Stimulated activated CD8-positive, alpha-beta memory T cell treated with anti-CD3 and anti-CD28 coated beads, Interleukin-12 subunit alpha, Interleukin-12 subunit beta, amount 100 ng/mL, for 4 hours (primary cell): Measurements from ENCODE around the gene ANKRD33B.
"Not testable (repeated sequence)": the region's sequence is repeated elsewhere in the genome, so short reads cannot be mapped to it uniquely, and the experiment has no call there.

Experiments
- DNase-seq: peaks from one replicate; pipeline ENCODE4 v3.0.0-alpha.2; 2020; ENCODE audit warnings: low read depth

Gene ANKRD33B

DNA sequence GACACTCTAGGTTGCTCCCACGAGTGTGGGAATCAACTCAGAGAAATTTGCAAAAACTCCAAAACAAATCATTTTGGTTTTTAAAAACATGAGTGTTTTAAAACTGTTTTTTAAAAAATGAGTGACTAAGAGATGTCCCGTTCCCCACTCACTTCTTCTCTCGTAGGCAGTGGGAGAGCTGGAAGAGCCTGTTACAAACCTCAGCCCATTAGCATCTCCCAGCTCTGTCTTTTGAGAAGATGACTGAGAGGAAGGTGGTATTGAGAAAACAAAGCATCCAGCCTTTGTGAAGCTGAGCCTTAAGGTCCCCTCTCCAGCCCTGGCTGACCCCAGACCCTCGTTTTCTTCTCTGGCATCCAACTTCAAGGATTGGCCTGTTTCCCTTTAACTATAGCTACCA, 4.7 kb upstream of the ANKRD33B start:
- DNase-seq: no peak

DNA sequence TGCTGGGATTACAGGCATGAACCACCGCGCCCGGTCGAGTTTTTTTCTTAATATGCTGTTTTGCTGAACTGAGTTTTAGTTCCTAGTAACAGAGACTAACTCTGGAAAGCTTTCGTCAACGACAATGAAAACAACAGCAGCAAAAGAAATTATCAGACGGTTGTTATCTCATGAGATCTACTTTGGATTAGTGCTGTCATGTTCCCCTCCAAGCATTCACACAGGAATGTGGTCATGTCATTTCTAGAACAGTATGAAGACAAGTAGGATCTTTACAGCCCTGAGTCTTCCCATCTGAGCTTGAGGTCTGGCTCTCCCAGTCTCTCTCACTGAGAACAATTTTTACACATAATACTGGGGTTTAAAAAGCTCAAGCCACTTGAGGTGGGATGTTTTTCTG, 4.0 kb upstream of the ANKRD33B start:
- no peak for DNase-seq

DNA sequence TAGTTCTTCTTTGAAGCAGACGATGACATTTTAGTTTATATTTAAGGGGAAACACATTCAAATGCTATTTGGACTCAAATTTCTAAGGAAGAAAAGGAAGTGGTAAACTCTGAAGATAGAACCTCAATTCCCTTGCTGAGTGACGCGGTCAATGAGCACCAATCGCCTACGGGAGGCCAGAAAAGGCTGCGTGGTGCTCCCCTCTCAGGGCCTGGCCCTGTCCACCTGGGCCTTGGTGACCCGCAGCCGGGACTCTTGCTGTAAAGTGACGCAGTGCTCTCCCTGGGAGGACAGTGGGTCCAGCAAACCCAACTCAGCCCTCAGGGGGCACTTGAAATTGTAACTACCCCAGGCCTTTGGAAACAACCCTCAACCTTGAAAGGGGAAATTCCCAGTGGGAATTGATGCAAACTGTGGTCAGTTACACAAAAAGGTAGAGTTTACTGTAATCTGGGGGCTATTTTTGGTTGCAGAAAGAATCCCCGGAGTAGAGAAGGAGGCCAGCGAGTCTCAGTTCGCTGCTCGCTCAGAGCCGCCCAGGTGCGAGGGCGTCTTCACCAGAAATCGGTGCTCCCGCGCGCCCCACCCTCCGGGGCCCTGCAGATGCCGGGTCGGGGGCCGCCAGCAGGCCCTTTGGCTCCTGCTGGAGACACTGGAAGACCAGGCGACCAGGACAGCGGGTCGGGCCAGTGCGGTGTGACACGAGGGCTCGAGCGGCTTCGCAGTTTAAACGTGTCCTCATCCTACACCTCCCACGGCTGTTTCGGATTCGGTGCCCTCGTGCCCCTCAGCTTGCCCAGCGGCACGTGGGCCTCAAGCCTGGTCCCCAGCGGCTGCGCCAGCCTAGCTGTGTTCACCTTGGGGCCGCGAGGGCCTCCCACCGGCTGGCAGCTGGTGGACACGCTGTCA, 1.4 kb upstream of the ANKRD33B start:
- no peak for DNase-seq

DNA sequence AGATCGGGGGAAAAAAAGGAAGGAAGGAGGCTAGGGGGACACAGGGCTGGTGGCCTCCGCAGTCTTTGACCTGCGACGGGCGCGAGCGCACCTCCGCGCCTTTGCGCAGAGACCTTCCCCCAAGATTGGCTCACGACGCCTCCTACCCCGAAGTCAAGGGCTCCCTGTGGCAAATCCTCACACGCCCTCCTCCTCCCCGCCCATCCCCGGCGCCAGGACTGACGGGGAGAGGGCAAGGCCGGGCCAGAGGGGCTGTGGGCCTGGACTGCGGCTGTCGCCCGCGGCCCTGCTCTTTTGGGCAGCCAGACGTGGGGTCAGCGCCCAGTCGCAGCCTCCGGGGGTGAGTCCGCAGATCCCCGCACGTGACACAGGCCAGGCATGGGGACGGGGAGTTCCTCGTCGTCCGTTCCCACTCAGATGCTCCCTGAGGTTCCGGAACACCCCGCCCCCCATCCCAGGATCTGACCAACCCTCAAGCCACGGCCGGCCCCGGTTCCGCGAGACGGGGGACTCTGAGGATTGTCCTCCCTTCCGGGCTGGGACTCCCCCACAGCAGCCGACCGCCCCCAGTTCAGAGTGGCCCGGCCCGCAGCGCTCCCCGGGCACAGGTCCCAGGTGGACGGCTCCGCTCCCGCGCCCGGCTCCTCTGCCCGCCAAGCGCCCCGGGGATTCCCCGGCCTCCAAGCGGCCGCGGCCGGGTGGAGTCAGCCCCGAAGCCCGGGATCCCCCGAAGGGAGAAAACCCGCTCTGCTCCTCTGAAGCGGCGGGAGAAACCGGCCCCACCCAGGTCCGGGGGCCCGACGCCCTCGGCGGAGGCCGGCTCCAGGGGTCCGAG, 543 bp upstream of the ANKRD33B start:
- peak; percentile 42 for DNase-seq

DNA sequence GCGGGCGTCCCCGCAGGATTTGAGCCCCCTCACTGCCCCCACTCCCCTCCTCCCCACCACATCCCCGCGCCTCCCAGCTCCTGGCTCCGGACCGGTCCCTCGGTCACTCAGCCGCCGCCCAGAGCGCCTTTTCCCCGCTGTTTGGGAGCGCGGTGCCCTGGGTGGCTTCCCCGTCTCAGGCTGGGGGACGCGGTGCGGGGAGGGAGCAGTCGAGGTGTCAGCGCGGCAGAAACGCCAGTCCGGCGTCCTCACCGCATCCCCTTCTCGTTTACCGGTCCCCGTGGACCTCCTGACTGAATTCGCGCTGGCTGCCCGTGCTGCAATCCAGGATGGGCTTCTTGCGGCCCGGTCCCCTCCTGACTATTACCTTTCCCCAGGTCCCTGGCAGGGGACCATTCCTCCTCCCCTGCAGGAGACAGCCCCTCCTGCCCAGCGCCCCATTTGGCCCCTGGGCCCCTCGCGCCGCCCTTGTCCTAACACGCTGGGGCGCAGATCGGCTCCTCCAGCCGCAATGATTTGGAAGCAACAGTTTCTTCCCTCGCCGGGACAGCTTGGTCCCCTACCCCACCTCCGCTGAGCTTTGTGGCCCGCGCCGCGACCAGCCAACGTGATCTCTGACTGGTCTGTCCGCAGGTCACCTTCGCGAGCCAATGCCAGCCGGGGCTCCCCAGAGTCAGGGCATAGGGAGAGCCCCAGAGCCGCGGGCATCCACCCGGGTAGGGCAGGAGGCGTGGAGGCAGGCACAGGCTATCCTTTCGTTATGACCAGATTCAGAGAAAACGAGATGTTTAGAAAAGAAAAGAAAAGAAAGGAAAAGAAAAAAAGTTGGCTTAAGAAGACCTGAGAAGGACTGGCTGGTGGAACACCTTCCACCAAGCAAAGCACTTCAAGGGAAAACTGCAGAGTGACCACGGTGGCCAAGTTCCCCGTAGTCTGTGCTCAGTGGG, 1.2 kb downstream of the ANKRD33B start:
- no peak for DNase-seq

DNA sequence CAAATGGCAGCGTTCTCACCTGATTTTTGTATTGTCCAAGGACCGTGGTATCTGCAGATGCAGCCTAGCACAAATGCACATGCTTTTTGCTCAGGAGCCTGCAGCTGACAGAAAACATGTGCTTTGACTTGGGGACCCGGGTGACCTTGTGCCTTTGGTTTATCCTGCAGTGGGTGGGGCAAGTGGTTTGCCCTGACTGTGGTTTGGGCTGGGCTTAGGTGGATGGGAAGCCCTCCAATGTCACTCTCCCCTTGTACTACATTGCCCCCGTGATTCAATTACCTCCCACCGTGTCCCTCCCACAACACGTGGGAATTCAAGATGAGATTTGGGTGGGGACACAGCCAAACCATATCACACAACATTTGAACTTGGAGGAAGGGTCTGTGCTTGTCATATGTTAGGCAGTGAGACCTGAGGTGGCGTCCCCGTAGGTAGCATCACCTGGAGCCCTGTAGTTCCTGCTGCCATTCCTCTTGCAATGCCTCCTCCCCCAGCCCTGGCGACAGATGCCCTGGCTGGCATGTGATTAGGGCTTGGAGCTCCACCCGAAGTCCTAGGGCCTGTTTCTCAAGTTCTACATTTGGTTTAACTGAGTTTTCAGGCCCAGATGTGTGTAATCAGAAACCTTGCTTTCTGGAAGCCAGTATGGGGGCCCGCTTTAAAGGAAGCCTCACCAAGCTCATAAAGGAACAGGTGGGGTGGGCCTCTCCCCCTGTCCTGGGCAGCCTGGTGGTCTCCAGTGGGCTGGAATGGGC, 2.1 kb downstream of the ANKRD33B start:
- DNase-seq: no peak

DNA sequence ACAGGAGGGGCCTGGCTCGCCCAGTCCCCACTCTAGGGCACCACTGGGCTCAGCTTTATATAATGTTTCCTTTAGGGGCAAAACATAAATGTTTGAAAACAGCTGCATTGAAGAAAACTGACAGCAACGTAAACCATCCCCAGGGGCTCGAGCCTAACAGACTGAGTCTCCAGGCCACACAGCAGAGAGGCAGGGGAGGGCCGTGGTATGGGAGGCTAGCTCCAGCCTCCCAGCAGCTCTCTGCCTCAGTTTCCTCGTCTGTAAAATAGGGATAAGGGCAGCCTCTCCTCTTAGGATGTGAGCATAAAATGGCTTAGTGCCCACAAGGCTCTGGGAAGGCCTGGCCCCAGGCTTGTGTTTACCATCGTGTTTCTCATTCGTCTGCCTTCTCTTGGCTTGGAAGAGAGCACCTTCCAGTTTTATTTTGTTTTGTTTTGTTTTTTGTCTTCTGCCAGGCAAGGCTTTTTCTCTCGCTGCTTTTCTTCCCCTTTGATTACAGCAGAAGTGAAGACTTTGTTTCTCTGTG, 2.7 kb downstream of the ANKRD33B start:
- DNase-seq: no peak

DNA sequence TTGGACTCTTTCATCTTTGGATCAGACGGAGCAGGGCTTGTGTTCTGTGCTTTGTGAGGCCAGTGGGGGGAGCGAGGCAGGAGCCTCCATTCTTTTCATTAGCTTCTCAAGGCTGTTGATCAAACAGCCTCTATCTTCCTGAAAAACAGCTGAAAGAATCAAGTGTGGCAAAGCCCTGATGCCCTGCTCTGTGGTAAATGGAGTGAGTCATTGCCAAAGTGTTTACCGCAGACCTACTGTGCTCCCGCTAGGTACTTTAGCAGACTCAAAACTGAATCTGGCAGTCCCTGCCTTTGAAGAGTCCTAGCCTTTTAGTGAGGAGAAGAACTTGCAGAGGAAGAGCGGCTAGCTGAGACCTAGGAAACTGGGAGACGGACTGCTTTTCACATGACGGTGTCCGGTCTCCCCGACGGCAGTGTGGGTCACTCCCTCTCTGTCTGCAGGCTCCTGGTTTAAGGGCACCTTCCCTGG, 3.3 kb downstream of the ANKRD33B start:
- DNase-seq: no peak

DNA sequence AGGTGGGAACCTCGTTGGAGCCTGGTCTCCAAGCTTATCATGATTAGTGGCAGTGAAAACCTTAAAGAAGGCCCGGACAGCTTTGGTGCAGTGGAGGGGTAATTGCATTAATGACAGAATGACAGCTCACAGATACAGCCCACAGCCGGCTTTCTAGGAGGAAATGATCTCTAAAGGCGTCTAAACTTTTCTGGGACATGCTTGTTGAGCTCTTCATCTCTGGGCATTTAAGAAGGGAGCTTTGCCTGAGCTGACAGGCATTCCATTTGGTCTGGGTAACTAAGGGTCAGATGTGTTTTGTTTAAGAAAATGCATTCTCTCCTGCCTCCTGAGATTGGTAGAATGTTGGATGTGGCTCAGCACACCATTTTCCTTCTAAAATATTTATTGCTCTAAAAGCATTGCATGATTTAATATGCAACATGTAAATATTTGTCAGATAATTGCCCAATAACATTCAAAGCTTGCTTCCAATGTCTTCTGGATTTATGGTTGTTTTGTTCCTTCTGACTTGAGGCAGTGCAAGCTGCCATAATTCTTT, 4.0 kb downstream of the ANKRD33B start:
- DNase-seq: no peak

DNA sequence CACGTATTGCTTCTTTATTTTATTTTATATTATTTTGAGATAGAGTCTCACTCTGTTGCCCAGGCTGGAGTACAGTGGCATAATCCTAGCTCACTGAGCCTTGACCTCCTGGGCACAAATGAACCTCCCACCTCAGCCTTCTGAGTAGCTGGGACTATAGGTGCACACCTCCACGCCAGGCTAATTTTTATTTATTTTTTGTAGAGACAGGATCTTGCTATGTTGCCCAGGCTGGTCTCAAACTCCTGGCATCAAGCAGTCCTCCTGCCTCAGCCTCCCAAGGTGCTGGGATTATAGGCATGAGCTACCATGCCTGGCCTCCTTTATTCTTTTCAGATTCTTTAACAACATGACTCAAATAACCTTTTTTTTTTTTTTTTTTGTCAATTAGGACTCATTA, 6.7 kb downstream of the ANKRD33B start:
- DNase-seq: not testable (repeated sequence)

DNA sequence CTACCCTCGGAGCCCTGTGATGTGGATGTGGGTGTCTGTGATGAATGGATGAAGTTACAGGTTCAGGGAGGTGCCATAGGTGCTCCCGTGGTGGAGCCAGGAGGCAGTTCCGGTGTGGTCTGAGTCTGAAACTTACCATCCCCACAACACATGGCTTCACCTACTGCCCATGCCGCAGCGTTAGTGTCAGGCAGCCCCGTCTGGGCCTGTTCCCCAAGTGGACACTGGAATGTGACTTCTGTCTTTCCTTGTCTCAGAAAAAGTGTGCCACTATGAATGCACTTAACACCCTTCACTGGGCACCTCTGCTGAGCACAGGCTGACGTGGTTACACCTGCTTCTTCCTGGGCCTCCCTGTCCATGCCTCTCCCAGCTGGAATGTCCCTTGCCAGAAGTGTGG, 8.6 kb downstream of the ANKRD33B start:
- DNase-seq: no peak

DNA sequence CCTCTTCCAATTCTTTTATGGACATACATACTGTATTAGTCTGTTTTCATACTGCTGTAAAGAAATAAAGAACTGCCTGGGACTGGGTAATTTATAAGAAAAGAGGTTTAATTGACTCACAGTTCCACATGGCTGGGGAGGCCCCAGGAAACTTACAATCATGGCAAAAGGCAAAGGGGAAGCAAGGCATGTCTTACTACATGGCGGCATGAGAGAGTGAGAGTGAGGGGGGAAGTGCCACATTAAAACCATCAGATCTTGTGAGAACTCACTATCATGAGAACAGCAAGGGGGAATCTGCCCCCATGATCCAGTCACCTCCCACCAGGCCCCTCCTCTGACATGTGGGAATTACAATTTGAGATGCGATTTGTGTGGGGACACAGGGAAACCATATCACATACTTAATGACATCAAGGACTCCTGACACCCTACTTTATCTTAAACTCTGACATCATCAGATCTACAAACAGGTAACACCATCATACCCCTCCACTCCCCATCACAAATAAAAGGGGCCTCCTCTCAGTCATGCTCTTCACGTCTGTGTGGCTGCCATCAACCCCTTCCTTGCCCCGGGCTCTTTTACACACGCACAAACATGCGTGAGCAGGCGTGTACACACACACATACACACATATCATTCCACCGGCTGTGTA, 9.7 kb downstream of the ANKRD33B start:
- no peak for DNase-seq

DNA sequence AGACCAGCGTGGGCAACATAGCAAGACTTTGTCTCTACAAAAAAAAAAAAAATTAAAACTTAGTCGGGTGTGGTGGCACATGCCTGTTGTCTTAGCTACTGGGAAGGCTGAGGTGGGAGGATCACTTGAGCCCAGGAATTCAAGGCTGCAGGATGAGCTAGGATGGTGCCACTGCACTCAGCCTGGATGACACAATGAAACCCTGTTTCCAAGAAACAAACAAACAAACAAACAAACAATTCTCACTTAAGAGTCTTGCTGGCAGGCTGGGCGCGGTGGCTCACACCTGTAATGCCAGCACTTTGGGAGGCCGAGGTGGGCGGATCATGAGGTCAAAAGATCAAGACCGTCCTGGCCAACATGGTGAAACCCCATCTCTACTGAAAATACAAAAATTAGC, 11.0 kb downstream of the ANKRD33B start:
- not testable (repeated sequence) for DNase-seq

DNA sequence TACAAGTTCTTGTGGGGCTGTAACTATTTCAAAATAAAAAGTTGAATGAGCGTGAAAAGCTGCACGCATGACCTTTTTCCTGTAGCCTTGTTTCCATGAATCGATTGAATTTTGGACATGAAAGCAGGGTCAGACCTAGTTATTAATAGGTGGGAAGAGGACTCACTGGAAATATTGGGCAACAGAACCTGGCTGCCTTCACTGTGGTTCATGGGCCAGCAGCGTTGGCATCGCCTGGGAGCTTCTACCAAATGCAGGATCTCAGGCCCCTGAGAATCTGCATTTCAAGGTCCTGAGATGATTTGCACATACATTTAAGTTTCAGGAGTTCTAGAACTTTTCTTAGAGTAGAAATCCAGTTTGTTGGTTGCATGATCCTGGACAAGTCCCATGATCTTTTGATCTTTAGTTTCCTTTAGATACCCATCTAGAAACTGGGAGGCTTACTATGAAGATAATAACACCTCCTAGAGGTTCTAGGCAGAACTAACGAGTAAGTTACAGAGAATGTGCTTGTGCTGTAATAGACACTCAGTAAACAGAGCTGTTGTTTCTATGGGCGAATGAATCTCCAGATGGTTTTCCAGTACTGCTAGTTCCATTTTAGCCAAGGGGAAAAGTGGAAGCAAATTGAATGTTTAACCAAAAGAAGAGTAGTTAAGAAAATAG, 12.4 kb downstream of the ANKRD33B start:
- no peak for DNase-seq

DNA sequence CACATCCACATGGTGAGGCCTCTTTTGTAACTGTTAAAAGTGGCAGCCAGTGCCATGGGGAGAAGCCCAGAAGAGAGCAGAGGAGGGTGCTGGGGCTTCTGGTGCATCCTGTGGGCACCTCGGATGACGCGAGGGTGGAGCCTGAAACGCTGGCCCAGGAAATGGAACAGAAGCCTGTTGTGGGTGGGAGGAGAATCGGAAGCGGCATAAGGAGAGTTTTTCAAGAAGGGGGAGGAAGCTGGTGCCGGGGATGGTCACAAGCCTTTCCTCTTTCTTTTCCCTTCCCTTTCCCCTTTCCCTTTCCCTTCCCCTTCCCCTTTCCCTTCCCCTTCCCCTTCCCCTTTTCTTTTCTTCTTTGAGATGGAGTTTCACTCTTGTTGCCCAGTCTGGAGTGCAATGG, 12.9 kb downstream of the ANKRD33B start:
- no peak for DNase-seq

DNA sequence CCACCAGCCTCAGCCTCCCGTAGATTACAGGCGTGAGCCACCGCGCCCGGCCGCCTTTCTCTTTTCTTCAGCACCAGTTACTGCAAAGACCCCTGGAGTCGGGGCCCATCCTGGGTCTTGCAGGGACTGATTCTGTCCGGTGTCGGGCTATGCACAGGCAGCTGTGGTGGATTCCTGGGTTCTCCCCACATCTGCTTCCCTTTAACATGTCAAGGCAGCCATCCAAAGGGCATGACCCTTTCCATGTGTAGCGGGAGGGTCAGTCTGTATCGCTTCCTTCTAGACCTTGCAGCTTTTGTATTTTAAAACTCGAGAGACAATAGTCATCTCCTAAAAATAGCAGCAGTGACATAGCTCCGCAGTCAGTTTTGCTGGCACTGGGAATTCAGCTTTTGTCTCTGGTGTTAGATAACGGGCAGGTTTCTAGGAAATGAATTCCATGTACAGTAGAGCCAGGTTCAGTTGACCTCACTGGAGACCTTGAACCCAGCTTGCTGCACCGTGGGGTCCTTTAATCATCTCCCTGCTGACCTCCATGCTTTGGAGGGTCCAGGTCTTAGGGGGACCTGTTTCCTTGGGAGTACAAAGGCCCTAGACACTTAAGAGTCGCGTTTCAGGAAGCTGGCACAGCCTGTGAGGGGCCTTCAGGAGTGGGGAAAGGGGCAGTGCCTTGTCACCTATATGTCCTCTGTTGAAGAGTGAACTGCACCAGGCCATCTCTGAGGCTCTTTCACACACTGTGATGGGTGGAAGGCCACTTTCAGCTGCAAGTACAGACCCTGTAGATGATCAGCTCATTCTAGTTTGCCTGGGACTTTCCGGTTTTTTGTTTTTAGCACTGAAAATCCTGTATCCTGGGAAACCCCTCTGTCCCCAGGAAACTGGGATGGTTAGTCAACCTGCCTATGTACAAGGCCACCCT, 13.8 kb downstream of the ANKRD33B start:
- DNase-seq: no peak

DNA sequence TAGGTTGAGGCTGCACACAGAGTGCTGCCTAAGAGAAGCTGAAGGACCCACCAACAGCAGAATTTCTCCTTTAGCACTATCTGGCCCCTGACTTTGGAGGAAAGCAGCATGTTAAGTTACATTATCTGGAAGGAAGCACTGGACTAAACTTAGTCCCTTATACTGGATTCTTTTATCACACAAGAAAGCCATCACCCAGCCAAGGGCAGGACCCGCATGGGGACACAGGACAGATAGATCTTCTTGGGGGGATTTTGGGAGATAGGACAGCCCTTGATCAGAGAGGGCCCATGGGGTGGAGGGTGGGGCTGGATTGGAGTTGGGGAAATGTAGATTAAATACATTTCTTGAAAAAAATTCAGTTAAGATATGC, 14.4 kb downstream of the ANKRD33B start:
- DNase-seq: no peak

DNA sequence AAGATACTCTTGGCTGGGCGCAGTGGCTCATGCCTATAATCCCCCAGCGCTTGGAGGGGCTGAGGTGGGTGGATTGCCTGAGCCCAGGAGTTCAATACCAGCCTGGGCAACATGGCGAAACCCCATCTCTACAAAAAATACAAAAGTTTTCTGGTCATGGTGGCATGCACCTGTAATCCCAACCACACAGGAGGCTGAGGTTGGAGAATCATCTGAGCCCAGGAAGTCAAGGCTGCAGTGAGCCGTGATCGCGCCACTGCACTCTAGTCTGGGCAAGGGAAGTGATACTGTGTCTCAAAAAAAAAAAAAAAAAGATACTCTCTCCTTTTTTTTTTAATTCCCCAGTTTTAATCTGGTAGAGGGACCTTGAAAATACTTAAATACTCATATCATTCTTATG, 15.0 kb downstream of the ANKRD33B start:
- DNase-seq: no peak
